Renal pelvis (tissue), 4 donors: ENCODE data around the gene HOXC12. TPM values are rescaled to one million over a fixed set of nuclear protein-coding genes. Genes with fewer than 3 reads are reported as not detected.

ENCODE experiments used
- DNase-seq: peaks from one replicate; pipeline ENCODE4 v3.0.0-alpha.2; 2013
- polyA plus RNA-seq, 3 donors: library from polyadenylated mRNA; unstranded; fragments of 120-200 nt; gene quantifications; one replicate each; pipeline ENCODE4 v1.2.1, GENCODE V29; 2013; ENCODE audit not compliant: insufficient read length in 3 of 3

The HOXC12 gene
- polyA plus RNA-seq, 3 donors = not detected

- DNase-seq = no peak
These were observed 28.9 kb downstream of the HOXC12 start for GRCh38 chr12:53983568-53983949.

- no peak for DNase-seq
These were observed 29.4 kb downstream of the HOXC12 start for GRCh38 chr12:53983950-53984572.

- peak; percentile 99 for DNase-seq
These were observed 30.4 kb downstream of the HOXC12 start, which contains the start of gene HOXC10 for GRCh38 chr12:53984901-53985691. HOXC10 (plus strand) TSS chr12:53985146; CDS start chr12:53985260, 114 bp downstream.

GRCh38 chr12:53985692-53985993 is 30.9 kb downstream of the HOXC12 start:
- DNase-seq = no peak

- no peak for DNase-seq
These were observed 31.4 kb downstream of the HOXC12 start for GRCh38 chr12:53985994-53986685.

GRCh38 chr12:53986686-53987483 is 32.2 kb downstream of the HOXC12 start:
- DNase-seq = no peak

GRCh38 chr12:53987787-53988230 is 33.1 kb downstream of the HOXC12 start:
- no peak for DNase-seq

- DNase-seq = no peak
These were observed 34.0 kb downstream of the HOXC12 start for GRCh38 chr12:53988541-53989226.

GRCh38 chr12:53989227-53990113 is 34.8 kb downstream of the HOXC12 start:
- DNase-seq = no peak

GRCh38 chr12:53990311-53991076 is 35.8 kb downstream of the HOXC12 start:
- no peak for DNase-seq

- no peak for DNase-seq
These were observed 36.4 kb downstream of the HOXC12 start for GRCh38 chr12:53991077-53991460.

GRCh38 chr12:53992377-53992889 is 37.7 kb downstream of the HOXC12 start:
- no peak for DNase-seq

GRCh38 chr12:53993162-53994008 is 38.7 kb downstream of the HOXC12 start:
- DNase-seq = no peak

GRCh38 chr12:53994009-53994263 is 39.2 kb downstream of the HOXC12 start:
- no peak for DNase-seq

- DNase-seq = no peak
These were observed 39.7 kb downstream of the HOXC12 start for GRCh38 chr12:53994264-53995001.

GRCh38 chr12:53995002-53995377 is 40.3 kb downstream of the HOXC12 start:
- DNase-seq = no peak

- DNase-seq = no peak
These were observed 40.9 kb downstream of the HOXC12 start for GRCh38 chr12:53995378-53996239.
